GM11168 (cell line): Measurements from ENCODE around the gene VAMP3.

ENCODE experiments used
- in situ Hi-C: fragments of 300-500 bp; cut with MboI; formaldehyde crosslinking; loops from one replicate; pipeline ENCODE4 v1.12.0; 2022; ENCODE audit warnings: low sequenced_read_pairs; ENCODE audit not compliant: unreplicated experiment

The VAMP3 gene

GRCh38 chr1:7808253-7808844 is 37.3 kb downstream of the VAMP3 start:
- in situ Hi-C loops, result loop anchor here (5.0 kb wide), 1 partner anchor 94 kb away; no protein-coding TSS in a partner anchor

- in situ Hi-C loops, result loop anchor here (5.0 kb wide), 1 partner anchor 93 kb away; no protein-coding TSS in a partner anchor
Observed at GRCh38 chr1:7809742-7810141, 38.6 kb downstream of the VAMP3 start.

- in situ Hi-C loops, result no loop called here
Observed at GRCh38 chr1:7810395-7810794, 39.3 kb downstream of the VAMP3 start.

- in situ Hi-C loops, result no loop called here
Observed at GRCh38 chr1:7811476-7811875, 40.4 kb downstream of the VAMP3 start.

- in situ Hi-C loops, result no loop called here
Observed at GRCh38 chr1:7813677-7814373, 42.7 kb downstream of the VAMP3 start.

GRCh38 chr1:7821282-7821681 is 50.2 kb downstream of the VAMP3 start:
- in situ Hi-C loops, result no loop called here

- in situ Hi-C loops, result no loop called here
Observed at GRCh38 chr1:7824701-7825100, 53.6 kb downstream of the VAMP3 start.

- in situ Hi-C loops, result no loop called here
Observed at GRCh38 chr1:7826363-7826762, 55.3 kb downstream of the VAMP3 start.

GRCh38 chr1:7827126-7827955 is 56.2 kb downstream of the VAMP3 start:
- in situ Hi-C loops, result no loop called here
